HG03175 (cell line): Measurements from ENCODE around the gene KDM4C.
A peak's percentile ranks its signal among the peaks of the same experiment; 100 is the strongest.

Source experiments
- ATAC-seq: cut with Tn5 transposase; IDR thresholded peaks from one replicate; pipeline ENCODE4 v1.9.1; 2021; ENCODE audit warnings: mild to moderate bottlenecking, moderate library complexity; ENCODE audit not compliant: unreplicated experiment

Gene KDM4C

GRCh38 chr9:7086389-7086788, 328.6 kb downstream of the KDM4C start:
- no peak for ATAC-seq

- ATAC-seq, result no peak
Observed at GRCh38 chr9:7088611-7089010, 330.8 kb downstream of the KDM4C start.

GRCh38 chr9:7089406-7090193, 331.8 kb downstream of the KDM4C start:
- ATAC-seq, result no peak

- ATAC-seq, result peak; percentile 55
Observed at GRCh38 chr9:7093040-7093439, 335.3 kb downstream of the KDM4C start.

GRCh38 chr9:7094052-7094451, 336.3 kb downstream of the KDM4C start:
- no peak for ATAC-seq

- ATAC-seq, result no peak
Observed at GRCh38 chr9:7094576-7094975, 336.8 kb downstream of the KDM4C start.

- no peak for ATAC-seq
Observed at GRCh38 chr9:7095058-7095457, 337.3 kb downstream of the KDM4C start.

GRCh38 chr9:7097040-7097715, 339.4 kb downstream of the KDM4C start:
- no peak for ATAC-seq

- no peak for ATAC-seq
Observed at GRCh38 chr9:7097785-7098752, 340.3 kb downstream of the KDM4C start.

GRCh38 chr9:7103367-7103766, 345.6 kb downstream of the KDM4C start:
- no peak for ATAC-seq

- ATAC-seq, result no peak
Observed at GRCh38 chr9:7103771-7104170, 346.0 kb downstream of the KDM4C start.

GRCh38 chr9:7104625-7105024, 346.9 kb downstream of the KDM4C start:
- no peak for ATAC-seq

- no peak for ATAC-seq
Observed at GRCh38 chr9:7105095-7105494, 347.3 kb downstream of the KDM4C start.

- ATAC-seq, result no peak
Observed at GRCh38 chr9:7108936-7109335, 351.2 kb downstream of the KDM4C start.

- no peak for ATAC-seq
Observed at GRCh38 chr9:7111413-7111812, 353.6 kb downstream of the KDM4C start.

- no peak for ATAC-seq
Observed at GRCh38 chr9:7115606-7116005, 357.8 kb downstream of the KDM4C start.

- peak; percentile 68 for ATAC-seq
Observed at GRCh38 chr9:7117676-7118561, 360.1 kb downstream of the KDM4C start.

- ATAC-seq, result no peak
Observed at GRCh38 chr9:7118633-7119032, 360.9 kb downstream of the KDM4C start.

- no peak for ATAC-seq
Observed at GRCh38 chr9:7119612-7120011, 361.8 kb downstream of the KDM4C start.

- ATAC-seq, result peak; percentile 58
Observed at GRCh38 chr9:7121055-7121454, 363.3 kb downstream of the KDM4C start.
